ENCODE data around the gene RABGAP1L. TPM values are rescaled to one million over a fixed set of nuclear protein-coding genes. Genes with fewer than 3 reads are reported as not detected.

RABGAP1L gene
- total RNA-seq, 1 donor from 2014 or later = 83.9 TPM

DNA sequence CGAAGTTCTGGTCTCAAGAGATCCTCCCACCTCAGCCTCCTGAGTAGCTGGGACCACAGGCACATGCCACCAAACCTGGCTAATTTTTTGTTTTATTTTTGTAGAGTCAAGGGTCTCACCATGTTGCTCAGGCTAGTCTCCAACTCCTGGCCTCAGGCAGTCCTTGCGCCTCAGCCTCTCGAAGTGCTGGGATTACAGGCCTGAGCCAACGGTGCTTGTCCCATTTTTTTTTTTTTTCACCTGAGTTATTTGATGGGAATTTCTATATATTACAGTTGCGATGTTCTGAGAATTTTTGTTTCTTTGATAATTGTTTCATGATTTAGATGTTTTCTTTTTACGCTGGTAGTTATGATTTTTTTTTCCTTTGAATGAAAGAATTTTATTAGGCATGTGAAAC is 2.5 kb downstream of the RABGAP1L start:
- no peak overlapping the region for H3K4me3 ChIP-seq
- H3K27me3 ChIP-seq (ENCODE audit: low read depth) = no peaks in the 10 kb centered on the region
- ATAC-seq = no peak
- H3K36me3 ChIP-seq = no peaks in the 10 kb centered on the region
- no peaks in the 10 kb centered on the region for H3K9me3 ChIP-seq
- TF ChIP-seq, protein P1, sequence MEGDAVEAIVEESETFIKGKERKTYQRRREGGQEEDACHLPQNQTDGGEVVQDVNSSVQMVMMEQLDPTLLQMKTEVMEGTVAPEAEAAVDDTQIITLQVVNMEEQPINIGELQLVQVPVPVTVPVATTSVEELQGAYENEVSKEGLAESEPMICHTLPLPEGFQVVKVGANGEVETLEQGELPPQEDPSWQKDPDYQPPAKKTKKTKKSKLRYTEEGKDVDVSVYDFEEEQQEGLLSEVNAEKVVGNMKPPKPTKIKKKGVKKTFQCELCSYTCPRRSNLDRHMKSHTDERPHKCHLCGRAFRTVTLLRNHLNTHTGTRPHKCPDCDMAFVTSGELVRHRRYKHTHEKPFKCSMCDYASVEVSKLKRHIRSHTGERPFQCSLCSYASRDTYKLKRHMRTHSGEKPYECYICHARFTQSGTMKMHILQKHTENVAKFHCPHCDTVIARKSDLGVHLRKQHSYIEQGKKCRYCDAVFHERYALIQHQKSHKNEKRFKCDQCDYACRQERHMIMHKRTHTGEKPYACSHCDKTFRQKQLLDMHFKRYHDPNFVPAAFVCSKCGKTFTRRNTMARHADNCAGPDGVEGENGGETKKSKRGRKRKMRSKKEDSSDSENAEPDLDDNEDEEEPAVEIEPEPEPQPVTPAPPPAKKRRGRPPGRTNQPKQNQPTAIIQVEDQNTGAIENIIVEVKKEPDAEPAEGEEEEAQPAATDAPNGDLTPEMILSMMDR (IDR thresholded peaks at IDR 0.05) = no peak
- DNase-seq = no peak
- no peak overlapping the region for H3K27ac ChIP-seq
- H3K4me1 ChIP-seq = peaks cover 33% of the 10 kb centered on the region
- intact Hi-C loops (cut with DNase I) = no loop called here

DNA sequence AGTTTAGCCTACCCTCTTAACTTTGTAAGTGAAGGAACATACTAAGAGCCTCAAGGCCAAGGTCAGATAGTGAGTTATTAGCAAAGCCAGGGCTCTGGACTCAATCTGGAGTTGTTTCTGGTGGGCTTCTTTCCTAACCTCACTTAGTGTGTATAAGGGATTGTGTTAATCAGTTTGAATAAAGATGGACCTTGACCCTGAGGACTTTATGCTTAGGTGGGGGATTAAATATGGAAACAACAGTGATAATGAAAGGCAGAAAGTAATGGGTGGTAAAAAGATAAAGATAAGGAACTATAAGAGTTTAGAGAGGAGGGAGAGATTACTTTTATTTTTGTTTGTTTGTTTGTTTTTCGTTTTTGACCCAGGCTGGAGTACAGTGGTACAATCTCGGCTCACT is 5.5 kb downstream of the RABGAP1L start:
- TF ChIP-seq, protein P1 (IDR thresholded peaks at IDR 0.05) = no peak
- no peak overlapping the region for H3K27ac ChIP-seq
- ATAC-seq = no peak
- H3K27me3 ChIP-seq (ENCODE audit: low read depth) = no peaks in the 10 kb centered on the region
- H3K9me3 ChIP-seq = no peaks in the 10 kb centered on the region
- intact Hi-C loops (cut with DNase I) = no loop called here
- no peak overlapping the region for H3K4me3 ChIP-seq
- peaks cover 29% of the 10 kb centered on the region for H3K4me1 ChIP-seq
- no peak for DNase-seq
- H3K36me3 ChIP-seq = no peaks in the 10 kb centered on the region

DNA sequence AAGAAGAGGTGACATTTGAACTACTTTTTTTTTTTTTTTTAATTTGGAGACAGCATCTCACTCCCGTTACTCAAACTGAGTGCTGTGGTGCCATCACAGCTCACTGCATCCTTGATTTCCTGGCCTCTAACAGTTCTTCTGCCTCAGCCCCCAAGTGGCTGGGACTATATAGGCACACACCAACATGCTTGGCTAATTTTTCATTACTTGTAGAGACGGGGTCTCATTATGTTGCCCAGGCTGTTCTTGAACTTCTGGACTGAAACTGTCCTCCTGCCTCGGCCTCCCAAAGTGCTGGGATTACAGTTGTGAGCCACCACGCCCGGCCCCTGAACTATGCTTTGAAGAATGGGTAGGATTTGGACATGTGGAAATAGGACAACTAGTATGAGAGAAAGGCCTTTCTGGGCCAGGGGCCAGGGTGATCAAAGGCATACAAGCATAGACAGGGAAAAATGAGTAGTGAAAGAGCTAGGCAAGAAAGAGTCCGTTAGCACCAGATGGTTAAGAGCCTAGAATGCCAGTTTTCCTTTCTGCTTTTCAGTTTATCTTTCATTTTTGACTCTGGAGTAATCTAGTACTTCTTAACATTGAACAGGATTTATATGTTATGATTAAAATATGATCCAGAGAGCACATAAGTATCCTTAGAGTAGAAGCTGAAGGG is 6.3 kb downstream of the RABGAP1L start:
- Histone ChIP-seq H3K4me3 (no peak overlapping the region), H3K36me3 (no peaks in the 10 kb centered on the region), H3K27ac (peak overlapping the region; percentile 49), H3K9me3 (no peaks in the 10 kb centered on the region), H3K4me1 (peaks cover 24% of the 10 kb centered on the region), H3K27me3 (ENCODE audit: low read depth) (no peaks in the 10 kb centered on the region)
- no peak for DNase-seq
- TF ChIP-seq, protein P1 (IDR thresholded peaks at IDR 0.05) = no peak
- peak; percentile 14 to 35 for ATAC-seq
- intact Hi-C loops (cut with DNase I) = no loop called here

DNA sequence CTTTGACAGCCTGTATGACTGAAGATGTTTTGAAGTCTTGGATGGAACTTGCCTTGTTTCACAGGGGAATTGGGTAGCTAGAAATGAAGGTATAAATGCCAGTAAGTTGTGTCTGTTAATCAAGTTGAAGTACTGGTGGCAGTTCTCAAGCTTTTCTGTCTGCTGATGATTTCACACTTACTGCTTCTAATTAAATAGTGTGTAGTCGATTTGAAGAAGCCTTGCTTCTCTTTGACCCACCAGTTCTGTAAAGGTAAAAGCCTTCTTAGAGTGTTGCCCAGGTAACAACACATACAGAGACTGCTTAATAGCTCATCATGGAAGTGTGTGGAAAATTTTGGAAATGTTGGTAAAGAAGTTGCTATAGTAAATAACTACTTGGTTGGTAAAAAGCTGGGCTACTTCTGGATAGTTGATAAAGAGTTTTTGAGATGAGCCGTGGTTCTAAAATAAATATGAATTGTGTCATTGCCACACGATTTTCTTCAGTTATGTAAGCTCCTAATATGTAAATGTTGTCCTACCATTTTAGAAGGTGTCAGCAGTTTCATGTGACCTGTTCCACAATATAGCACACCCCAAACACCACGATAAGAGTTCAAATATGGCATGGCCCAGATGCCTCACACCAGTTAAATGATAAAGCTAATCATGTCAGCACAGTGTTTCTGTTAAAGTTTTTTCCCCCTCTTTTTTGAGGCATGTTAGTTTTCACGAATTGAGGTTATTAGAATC is 7.4 kb downstream of the RABGAP1L start:
- TF ChIP-seq, protein P1 (IDR thresholded peaks at IDR 0.05) = no peak
- ATAC-seq (peak in 1 of 2 donors; percentile 67), DNase-seq (no peak)
- Histone ChIP-seq H3K27me3 (ENCODE audit: low read depth) (no peaks in the 10 kb centered on the region), H3K9me3 (no peaks in the 10 kb centered on the region), H3K4me1 (peaks cover 18% of the 10 kb centered on the region), H3K4me3 (no peak overlapping the region), H3K27ac (peak overlapping the region; percentile 49), H3K36me3 (no peaks in the 10 kb centered on the region)
- intact Hi-C loops (cut with DNase I) = no loop called here

DNA sequence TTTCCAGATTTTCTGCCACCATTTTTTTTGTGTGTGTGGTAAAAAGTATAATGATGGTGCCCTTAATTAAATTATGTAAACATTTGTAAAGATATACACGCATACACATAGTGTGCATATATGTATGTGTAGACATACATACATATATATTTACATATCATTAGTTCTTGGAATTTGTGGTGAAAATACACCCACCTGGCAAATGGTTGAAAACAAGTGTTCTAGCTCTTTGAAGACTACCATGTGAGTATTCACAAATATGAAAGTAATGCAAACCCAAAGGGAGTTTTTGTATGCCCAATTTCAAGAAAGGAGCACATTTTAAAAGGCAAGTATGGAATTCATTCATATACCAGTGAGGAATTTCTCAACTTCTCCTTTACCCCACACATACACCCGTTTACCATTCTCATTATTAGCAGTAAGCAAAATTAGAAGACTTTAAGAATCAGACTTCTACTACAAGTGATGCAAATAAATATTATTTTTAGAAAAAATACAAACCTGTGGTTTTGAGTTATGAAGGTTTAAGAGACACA is 8.0 kb downstream of the RABGAP1L start:
- Histone ChIP-seq H3K9me3 (no peaks in the 10 kb centered on the region), H3K4me1 (peaks cover 17% of the 10 kb centered on the region), H3K4me3 (no peak overlapping the region), H3K36me3 (no peaks in the 10 kb centered on the region), H3K27ac (no peak overlapping the region), H3K27me3 (ENCODE audit: low read depth) (no peaks in the 10 kb centered on the region)
- intact Hi-C loops (cut with DNase I) = no loop called here
- no peak for ATAC-seq
- no peak for DNase-seq
- TF ChIP-seq, protein P1 (IDR thresholded peaks at IDR 0.05) = no peak
